Gastrocnemius medialis (tissue), 4 donors: Measurements from ENCODE around the gene DAPK3.

Experiments used
- POLR2A ChIP-seq, 2 donors: fragments of 450-650 bp; IDR thresholded peaks; one replicate each; pipeline ENCODE4 v1.6.1; 2017; ENCODE audit warnings: antibody characterized with exemption in 2 of 2, mild to moderate bottlenecking in 2 of 2, moderate library complexity in 2 of 2
- TF ChIP-seq, protein P1 (sequence below), 5 experiments: fragments of 450-650 bp in 3 of 5; fragments of 200-600 bp in 2 of 5; sonication (generic) in 2 of 5; IDR thresholded peaks in 4 of 5; conservative IDR thresholded peaks in 1 of 5; 1 replicate in 4 of 5; 2 replicates in 1 of 5; pipeline ENCODE4 v1.5.1; 2016 to 2019; ENCODE audit warnings: antibody characterized with exemption in 5 of 5, mild to moderate bottlenecking in 3 of 5, moderate library complexity in 3 of 5

DNA sequence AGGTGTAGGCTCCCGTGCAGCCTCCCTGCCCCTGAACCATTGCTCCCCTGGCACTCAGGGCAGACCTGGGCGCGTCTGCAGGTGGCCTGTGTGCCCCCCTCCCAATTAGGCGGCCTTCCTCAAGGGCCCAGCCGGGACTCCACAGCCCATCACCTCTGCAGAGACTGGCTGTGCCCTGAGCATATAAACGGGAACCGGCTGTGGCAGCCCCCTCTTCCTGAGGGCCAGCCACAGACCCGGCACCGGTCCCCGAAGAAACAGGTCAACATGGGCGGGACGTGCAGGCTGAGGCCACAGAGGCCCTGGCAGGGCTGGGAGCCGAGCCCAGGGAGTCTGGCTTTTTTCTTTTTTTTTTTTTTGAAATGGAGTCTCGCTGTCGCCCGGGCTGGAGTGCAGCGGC is 48.7 kb upstream of the DAPK3 start:
- TF ChIP-seq, protein P1, sequence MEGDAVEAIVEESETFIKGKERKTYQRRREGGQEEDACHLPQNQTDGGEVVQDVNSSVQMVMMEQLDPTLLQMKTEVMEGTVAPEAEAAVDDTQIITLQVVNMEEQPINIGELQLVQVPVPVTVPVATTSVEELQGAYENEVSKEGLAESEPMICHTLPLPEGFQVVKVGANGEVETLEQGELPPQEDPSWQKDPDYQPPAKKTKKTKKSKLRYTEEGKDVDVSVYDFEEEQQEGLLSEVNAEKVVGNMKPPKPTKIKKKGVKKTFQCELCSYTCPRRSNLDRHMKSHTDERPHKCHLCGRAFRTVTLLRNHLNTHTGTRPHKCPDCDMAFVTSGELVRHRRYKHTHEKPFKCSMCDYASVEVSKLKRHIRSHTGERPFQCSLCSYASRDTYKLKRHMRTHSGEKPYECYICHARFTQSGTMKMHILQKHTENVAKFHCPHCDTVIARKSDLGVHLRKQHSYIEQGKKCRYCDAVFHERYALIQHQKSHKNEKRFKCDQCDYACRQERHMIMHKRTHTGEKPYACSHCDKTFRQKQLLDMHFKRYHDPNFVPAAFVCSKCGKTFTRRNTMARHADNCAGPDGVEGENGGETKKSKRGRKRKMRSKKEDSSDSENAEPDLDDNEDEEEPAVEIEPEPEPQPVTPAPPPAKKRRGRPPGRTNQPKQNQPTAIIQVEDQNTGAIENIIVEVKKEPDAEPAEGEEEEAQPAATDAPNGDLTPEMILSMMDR (IDR thresholded peaks at IDR 0.05 in 4 of 5, conservative IDR thresholded peaks at IDR 0.05 in 1 of 5): no peak
- no peak for TF ChIP-seq POLR2A (IDR thresholded peaks at IDR 0.05)
